ENCODE data around the gene PEAK1.
A peak's percentile ranks its signal among the peaks of the same experiment; 100 is the strongest.
"Not testable (repeated sequence)": the region's sequence is repeated elsewhere in the genome, so short reads cannot be mapped to it uniquely, and the experiment has no call there.

PEAK1 gene

GRCh38 chr15:77176148-77176547, 243.8 kb downstream of the PEAK1 start:
- DNase-seq (ENCODE audit: low spot score) = not testable (repeated sequence)

GRCh38 chr15:77173487-77173886, 246.4 kb downstream of the PEAK1 start:
- DNase-seq (ENCODE audit: low spot score) = no peak

GRCh38 chr15:77171221-77171967, 248.5 kb downstream of the PEAK1 start:
- DNase-seq (ENCODE audit: low spot score) = no peak

GRCh38 chr15:77168616-77169015, 251.3 kb downstream of the PEAK1 start:
- no peak for DNase-seq (ENCODE audit: low spot score)

DNA sequence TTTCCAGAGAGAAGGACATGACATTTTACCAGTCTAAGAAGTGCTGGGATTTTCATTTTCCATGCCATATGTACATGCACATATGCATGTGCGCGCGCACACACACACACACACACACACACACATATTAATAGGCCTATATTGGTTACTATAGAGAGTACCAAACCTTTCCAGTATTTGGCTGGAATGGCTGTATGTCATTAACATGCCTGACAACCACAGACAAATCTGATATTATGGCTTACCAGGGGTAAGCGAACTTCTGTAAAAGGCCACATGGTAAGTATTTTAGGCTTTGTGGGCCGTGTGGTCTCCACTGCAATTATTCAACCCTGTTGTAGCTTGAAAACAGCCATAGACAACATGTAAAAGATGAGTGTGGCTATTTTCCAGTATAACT, 251.8 kb downstream of the PEAK1 start:
- DNase-seq (ENCODE audit: low spot score) = no peak

DNA sequence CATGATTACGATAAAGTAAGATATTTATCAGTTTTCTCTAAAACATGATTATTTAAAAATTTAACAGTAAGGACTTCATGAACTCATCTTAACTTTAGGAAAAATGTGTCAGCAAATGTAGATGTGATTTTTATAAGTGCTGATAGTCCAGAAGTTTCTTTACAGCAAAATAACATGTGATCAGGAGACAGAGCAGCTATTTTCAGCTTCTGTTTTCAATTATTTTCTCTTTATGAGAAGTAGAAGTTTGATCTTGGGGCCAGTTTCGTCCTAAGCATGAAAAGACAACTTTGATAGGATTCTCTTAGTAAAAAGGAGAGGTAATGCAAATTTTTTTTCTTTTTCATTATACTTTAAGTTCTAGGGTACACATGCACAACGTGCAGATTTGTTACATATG, 252.5 kb downstream of the PEAK1 start:
- no peak for DNase-seq (ENCODE audit: low spot score)

GRCh38 chr15:77163781-77164384, 256.0 kb downstream of the PEAK1 start:
- DNase-seq (ENCODE audit: low spot score) = no peak

DNA sequence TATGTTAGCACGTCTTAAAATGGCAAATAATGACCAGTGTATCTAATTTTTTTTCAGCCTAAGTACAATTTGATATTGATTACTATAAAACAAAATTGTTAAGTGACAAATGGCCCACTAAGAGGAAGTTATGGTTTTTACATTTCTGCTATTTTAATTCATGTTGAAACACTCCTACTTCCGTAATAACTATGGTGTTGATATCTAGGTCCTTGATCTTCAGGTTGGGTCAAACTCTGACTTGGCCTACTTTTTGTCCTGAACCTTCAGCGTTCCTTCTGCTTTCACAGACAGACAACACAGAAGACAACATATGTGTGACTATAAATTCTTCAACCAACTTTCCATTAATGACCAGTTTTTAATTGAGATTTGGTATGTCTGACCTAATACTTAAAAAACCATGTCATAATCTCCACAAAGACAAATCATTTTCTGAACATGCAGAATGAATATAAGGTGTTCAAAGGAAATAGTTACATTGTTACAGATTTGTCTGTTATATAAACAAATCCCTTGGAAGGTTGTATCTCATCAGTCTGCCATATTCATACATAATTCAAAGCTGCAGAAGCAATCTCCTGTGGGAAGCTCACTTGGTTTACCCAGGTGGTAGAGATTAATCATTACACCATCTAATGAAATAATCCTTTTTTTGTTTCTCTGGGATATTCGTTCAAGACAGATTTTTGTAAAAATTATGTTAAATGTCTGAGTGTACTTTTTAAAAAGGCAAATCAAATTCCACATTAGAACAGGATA, 256.9 kb downstream of the PEAK1 start:
- DNase-seq (ENCODE audit: low spot score) = no peak

GRCh38 chr15:77160562-77161478, 259.1 kb downstream of the PEAK1 start:
- DNase-seq (ENCODE audit: low spot score) = no peak

DNA sequence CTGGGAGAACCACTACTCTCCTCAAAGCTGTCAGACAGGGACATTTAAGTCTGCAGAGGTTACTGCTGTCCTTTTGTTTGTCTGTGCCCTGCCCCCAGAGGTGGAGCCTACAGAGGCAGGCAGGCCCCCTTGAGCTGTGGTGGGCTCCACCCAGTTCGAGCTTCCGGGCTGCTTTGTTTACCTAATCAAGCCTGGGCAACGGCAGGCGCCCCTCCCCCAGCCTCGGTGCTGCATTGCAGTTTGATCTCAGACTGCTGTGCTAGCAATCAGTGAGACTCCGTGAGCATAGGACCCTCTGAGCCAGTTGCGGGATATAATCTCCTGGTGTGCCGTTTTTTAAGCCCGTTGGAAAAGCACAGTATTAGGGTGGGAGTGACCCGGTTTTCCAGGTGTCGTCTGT, 263.9 kb downstream of the PEAK1 start:
- not testable (repeated sequence) for DNase-seq (ENCODE audit: low spot score)

DNA sequence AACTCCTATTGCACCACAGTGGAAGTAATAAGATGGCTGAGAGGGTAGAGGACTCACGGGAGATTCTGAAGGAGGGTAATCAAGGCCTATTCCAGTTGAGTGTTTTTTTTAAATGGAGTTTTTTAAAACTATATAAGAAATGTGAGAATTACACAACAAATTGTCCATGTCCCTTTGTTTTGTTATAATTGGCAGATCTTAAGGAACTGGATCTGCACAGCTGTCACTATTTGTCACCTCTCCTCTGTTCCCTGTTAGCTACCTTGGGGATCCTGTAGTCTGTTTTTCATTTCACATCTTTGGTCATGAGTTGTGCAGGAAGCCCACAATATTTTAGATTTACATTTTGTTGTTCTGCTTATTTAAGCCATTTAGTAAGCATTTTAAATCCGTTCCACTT, 271.7 kb downstream of the PEAK1 start:
- no peak for DNase-seq (ENCODE audit: low spot score)

GRCh38 chr15:77145370-77145769, 274.5 kb downstream of the PEAK1 start:
- DNase-seq (ENCODE audit: low spot score) = no peak

DNA sequence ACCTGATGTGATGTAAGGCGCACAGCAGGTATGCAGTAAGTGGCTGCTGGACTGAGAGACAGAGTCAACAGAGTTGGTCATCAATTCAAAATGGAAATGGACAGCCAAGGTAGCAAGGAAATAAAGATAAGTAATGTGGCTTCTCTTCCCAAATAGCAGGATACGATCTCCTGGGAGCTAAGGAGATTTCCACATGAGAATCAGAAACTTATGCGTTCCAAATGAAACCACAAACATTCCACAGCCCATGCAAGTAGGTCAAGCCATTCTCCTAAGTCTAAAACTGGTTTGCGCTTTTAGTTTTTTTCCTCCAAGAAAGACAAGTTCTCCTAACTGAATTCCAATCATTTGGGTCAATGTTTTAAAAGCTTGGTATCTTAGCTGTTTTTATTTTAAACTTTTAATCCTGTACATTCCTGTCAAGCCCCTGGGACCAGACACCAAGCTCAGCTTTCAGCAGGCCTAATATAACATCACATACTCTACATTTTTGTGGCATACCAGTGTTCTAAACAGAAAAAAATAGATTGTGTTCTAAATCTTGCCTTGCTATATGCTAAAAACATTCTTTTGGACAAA, 275.3 kb downstream of the PEAK1 start:
- DNase-seq (ENCODE audit: low spot score) = peak; percentile 33

DNA sequence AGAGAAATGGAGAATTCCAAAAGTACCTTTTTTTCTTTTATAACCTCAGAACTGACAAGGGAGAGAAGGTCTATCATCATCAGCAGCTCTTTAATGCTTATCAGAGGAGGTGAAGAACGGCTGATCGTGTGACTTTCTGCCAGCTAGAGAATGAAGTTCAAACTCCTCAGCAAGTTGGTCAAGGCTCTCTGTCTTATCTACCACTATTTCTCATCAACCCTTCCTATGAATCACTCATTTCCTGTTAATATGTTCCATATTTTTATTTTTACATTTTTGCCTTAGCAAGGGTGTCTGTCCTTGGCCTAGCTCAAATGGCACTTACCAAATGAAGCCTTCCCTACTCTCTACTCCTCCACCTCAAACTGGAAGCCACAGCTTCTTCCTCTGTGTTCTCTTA, 275.9 kb downstream of the PEAK1 start:
- no peak for DNase-seq (ENCODE audit: low spot score)

- no peak for DNase-seq (ENCODE audit: low spot score)
These were observed 276.3 kb downstream of the PEAK1 start for GRCh38 chr15:77143616-77144015.

GRCh38 chr15:77143191-77143590, 276.7 kb downstream of the PEAK1 start:
- DNase-seq (ENCODE audit: low spot score) = no peak

DNA sequence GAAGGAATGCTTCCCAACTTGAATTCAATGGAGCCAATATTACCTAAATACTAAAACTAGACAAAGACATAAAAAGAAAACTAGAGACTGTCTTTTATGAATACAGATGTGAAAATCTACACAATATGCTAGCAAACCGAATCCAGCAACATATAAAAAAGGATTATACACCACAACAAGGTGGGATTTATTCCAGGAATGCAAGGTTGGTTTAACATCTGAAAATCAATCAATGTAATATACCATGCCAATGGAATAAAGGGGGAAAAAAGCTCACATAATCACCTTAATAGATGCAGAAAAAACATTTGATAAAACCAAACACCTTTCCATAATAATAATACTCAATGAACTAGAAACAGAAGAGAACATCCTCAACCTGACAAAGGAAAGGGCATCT, 279.7 kb downstream of the PEAK1 start:
- DNase-seq (ENCODE audit: low spot score) = no peak

- no peak for DNase-seq (ENCODE audit: low spot score)
These were observed 280.6 kb downstream of the PEAK1 start for GRCh38 chr15:77139312-77139711.

DNA sequence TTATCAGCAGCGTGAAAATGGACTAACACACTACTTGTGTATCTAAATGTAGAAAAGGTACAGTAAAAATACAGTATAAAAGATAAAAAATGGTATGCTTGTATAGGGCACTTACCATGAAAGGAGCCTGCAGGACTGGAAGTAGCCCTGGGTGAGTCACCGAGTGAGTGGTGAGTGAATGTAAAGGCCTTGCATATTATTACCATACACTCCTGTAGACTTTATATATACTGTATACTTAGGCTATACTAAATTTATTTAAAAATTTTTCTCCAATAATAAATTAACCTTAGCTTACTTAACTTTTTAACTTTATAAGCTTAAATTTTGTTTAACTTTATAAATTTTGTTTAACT, 281.8 kb downstream of the PEAK1 start:
- no peak for DNase-seq (ENCODE audit: low spot score)

- DNase-seq (ENCODE audit: low spot score) = no peak
These were observed 284.7 kb downstream of the PEAK1 start for GRCh38 chr15:77135181-77135580.

- DNase-seq (ENCODE audit: low spot score) = no peak
These were observed 289.5 kb downstream of the PEAK1 start for GRCh38 chr15:77130315-77130930.

Measured in pons (tissue), 1 donor.